Mesodermal cell (in vitro differentiated cells): ENCODE results near the gene TERT.
"Not testable (repeated sequence)": the region's sequence is repeated elsewhere in the genome, so short reads cannot be mapped to it uniquely, and the experiment has no call there.

Experiments
- H3K27ac ChIP-seq: 2 replicates; pipeline ENCODE4 v1.7.0; 2013; ENCODE audit warnings: mild to moderate bottlenecking, low read depth, low read length, moderate library complexity; ENCODE audit not compliant: severe bottlenecking
- H3K36me3 ChIP-seq: 2 replicates; pipeline ENCODE4 v1.7.1; 2013; ENCODE audit warnings: mild to moderate bottlenecking, low read length, moderate library complexity; ENCODE audit not compliant: control insufficient read depth, insufficient read depth
- H3K4me1 ChIP-seq: one replicate; pipeline ENCODE4 v1.7.1; 2013; ENCODE audit warnings: mild to moderate bottlenecking, low read length; ENCODE audit not compliant: insufficient read depth, control insufficient read depth, poor library complexity, severe bottlenecking
- H3K4me3 ChIP-seq: 2 replicates; pipeline ENCODE4 v1.7.0; 2013; ENCODE audit warnings: low read length, control low read depth, mild to moderate bottlenecking; ENCODE audit not compliant: insufficient read depth, poor library complexity, severe bottlenecking; ENCODE audit errors: extremely low read depth
- H3K9me3 ChIP-seq: 2 replicates; pipeline ENCODE4 v1.7.1; 2013; ENCODE audit warnings: mild to moderate bottlenecking, low read length, moderate library complexity; ENCODE audit not compliant: control insufficient read depth
- WGBS, 2 experiments: methylation state at CpG; one replicate each; pipeline ENCODE4 v1.1.5; 2013; ENCODE audit warnings: missing lambda C conversion rate in 2 of 2; ENCODE audit not compliant: insufficient coverage in 2 of 2; 5-methylcytosine and 5-hydroxymethylcytosine counted together

TERT gene

DNA sequence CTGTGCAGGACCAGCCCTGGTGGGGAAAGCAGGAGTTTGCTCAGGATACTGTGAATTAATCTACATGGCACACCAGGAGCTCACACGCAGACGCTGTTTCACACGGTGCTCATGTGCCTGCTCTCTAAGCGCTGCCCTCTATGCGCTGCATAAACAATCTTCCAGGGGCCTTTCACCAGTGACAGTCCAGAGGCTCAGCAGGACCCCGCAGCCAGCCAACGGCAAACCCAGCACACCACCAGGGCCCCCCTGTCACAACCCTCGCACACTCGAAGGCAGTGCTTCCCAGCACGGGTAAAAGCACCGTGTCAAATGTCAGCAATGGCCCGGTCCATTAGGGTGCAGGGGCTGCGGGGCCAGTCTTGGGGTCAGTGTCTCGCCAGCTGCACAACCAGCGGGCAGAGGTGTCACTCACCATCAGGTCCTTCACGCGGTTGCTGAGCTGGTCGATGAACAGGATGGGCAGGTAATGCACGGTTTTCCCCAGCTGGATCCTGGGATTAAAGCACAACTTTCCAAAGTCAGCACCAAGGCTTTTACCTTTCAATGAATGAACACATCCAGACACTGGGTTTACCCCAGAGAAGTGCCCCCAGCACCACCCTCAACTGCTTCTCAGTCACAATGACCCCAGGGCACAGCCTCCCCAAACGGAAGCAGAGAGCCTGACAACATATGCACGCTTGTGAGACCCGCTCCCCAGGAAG is 42.8 kb upstream of the TERT start:
- Histone ChIP-seq H3K4me1 (no peaks in the 10 kb centered on the region), H3K36me3 (peaks cover 93% of the 10 kb centered on the region), H3K27ac (no peak overlapping the region), H3K4me3 (no peak overlapping the region), H3K9me3 (no peaks in the 10 kb centered on the region)
- 96 to 97% methylated on average over 22 of the region's 22 CpGs for whole genome bisulfite sequencing, 2 experiments

DNA sequence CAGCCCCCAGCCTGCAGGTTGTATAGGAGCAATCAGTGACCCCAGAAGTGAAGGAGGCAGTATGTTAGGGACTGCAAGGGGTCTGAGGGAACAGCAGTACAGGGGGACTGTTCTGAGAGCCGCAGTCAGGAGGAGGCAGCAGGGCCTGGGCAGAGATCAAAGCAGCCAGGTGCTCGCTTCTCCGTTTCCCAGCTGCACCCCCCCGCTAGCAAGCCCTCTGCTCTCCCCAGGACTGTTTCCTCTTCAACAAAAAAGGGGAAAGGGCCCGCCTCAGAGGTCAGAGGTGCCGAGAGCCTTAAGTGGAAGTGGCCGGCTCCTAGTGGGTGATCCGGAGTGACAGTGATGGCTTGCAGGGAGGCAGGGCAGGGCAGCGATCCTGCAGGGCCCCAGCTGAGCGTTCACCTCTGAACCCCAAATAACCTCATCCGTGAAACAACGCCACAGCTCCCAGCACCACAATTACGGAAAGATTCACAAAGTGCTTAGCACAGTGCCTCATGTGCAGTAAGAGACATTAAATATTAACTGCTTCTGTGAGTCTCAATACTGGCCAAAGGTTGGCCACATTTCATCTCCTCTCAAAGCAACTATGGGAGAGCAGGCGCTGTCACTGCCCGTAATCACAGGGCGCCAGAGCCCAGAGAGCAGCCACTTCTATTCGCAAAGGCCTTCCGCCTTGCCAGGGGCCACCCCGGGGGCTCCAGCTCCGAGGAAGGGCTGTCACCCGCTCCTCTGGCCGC is 42.1 kb upstream of the TERT start:
- H3K4me1 ChIP-seq = no peaks in the 10 kb centered on the region
- H3K27ac ChIP-seq = no peak overlapping the region
- 97% methylated on average over 14 to 18 of the region's 22 CpGs for WGBS, 2 experiments
- H3K4me3 ChIP-seq = no peak overlapping the region
- peaks cover 93% of the 10 kb centered on the region for H3K36me3 ChIP-seq
- H3K9me3 ChIP-seq = no peaks in the 10 kb centered on the region

DNA sequence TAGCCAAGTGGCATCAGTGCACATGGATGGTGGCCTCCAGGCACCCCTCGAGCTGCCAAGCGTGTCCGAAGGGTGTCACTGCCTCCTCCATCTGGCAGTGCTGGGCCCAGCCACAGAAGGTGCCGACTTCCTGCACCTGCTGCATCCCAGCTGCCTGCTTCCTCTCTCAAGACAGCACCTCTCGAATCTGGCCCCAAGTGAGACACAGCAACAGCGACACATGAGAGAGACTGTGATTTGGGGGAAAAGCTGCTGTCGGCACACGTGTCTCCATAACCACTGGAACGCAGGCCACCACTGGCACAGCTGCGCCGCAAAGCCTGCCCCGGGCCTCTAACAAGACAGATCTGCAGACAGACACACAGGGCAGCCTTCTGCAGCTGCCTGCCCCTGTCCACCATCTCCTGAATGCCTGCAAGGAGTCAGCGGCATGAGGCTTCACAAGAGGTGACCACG is 41.3 kb upstream of the TERT start:
- H3K9me3 ChIP-seq = peaks cover 6% of the 10 kb centered on the region
- H3K4me3 ChIP-seq = no peak overlapping the region
- WGBS, 2 experiments = 96 to 99% methylated on average over 14 of the region's 14 CpGs
- no peaks in the 10 kb centered on the region for H3K4me1 ChIP-seq
- H3K27ac ChIP-seq = no peak overlapping the region
- peaks cover 93% of the 10 kb centered on the region for H3K36me3 ChIP-seq

DNA sequence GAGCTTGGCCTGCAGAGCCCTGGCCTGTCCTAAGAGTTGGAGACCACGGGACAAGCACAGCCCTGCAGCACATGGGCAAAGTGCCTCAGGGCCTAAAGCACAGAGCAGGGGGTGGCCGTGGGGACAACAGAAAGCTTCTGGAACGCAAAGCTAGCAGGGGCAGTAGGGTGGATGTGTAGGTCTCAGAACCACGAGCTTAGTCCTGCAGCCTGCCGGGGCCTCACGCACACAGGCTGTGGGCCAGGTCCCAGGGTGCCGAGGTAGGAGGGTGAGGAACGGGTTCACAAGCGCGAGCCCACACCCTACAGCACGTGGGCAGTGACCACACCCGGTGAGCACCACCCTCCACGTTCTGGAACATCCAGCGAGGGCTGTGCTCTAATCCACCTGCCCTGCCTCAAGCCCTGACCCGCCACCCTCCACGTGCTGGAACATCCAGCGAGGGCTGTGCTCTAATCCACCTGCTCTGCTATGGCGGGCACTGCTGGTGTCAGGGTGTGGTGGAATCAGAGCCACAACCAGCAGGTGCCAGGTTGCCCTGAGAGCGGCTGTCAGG is 40.8 kb upstream of the TERT start:
- Histone ChIP-seq H3K9me3 (peaks cover 12% of the 10 kb centered on the region), H3K4me3 (no peak overlapping the region), H3K36me3 (peaks cover 93% of the 10 kb centered on the region), H3K4me1 (no peaks in the 10 kb centered on the region), H3K27ac (no peak overlapping the region)
- 93 to 94% methylated on average over 16 to 19 of the region's 19 CpGs for WGBS, 2 experiments

DNA sequence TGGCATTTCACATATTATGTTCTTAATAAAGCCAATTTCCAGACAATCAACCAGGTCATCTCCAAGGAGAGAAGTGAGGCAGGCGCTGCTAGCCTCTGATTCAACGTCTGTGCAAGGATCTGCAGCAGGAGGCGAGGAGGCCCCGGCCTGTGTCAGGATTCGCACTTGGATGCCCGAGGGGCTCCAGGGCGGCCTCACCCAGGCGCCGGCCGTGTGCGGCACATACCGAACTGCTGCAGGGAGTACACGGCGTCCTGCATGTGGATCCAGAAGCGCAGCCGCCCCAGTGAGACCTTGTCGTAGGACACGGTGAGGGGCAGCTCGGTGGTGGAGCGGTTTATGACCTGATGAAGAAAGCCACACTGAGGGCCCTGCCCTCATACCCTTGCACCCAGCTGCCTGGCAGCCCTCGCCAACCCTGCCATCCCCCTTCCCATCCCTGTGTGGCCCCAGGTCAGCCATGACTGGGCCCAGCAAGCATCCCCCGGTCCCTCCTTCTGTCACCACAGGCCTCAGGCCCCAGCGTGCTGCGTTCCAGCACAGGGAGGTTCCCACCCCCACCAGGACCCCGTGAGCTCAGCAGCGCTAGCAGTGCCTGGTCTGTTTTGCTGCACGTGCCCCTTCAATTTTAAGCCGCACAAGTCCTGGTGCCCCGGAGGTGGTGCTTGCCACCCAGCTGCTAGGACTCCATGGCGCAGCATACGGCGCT is 40.1 kb upstream of the TERT start:
- Histone ChIP-seq H3K4me1 (no peaks in the 10 kb centered on the region), H3K9me3 (peaks cover 16% of the 10 kb centered on the region), H3K27ac (no peak overlapping the region), H3K36me3 (peaks cover 93% of the 10 kb centered on the region), H3K4me3 (no peak overlapping the region)
- 97% methylated on average over 29 to 31 of the region's 32 CpGs for WGBS, 2 experiments

DNA sequence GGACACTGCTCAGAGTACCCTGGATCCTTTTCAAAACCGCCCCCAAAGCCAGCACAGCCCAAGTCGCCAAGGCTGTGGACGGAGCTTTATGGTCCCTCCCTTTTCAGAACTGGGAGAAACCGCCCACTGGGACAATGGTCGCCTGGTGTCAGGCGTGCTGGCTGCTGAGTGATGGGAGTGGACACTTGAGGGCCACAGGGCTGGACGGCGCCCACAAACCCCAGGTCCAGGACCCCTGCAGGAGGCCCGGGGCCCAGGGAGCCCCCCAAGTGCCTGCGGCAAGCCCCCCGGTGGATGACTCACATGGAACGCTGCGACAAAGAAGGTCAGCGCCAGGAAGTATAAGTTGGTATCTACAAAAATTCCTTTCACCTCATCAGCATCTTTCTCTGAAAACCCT is 39.1 kb upstream of the TERT start:
- Histone ChIP-seq H3K36me3 (peaks cover 98% of the 10 kb centered on the region), H3K27ac (no peak overlapping the region), H3K4me3 (no peak overlapping the region), H3K4me1 (peaks cover 4% of the 10 kb centered on the region), H3K9me3 (peaks cover 23% of the 10 kb centered on the region)
- WGBS, 2 experiments = 90 to 96% methylated on average over 4 to 9 of the region's 14 CpGs

DNA sequence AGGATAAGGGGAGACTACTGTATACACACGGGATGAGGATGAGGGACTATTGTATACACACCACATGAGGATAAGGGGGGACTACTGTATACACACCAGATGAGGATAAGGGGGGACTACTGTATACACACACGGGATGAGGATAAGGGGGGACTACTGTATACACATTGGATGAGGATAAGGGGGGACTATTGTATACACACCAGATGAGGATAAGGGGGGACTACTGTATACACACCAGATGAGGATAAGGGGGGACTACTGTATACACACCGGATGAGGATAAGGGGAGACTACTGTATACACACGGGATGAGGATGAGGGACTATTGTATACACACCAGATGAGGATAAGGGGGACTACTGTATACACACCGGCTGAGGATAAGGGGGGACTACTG is 38.4 kb upstream of the TERT start:
- Histone ChIP-seq H3K36me3 (peaks cover 94% of the 10 kb centered on the region), H3K9me3 (peaks cover 26% of the 10 kb centered on the region)
- H3K4me3 ChIP-seq, H3K4me1 ChIP-seq, H3K27ac ChIP-seq: not testable (repeated sequence)
- WGBS, 2 experiments = 93 to 100% methylated on average over 2 to 4 of the region's 5 CpGs

DNA sequence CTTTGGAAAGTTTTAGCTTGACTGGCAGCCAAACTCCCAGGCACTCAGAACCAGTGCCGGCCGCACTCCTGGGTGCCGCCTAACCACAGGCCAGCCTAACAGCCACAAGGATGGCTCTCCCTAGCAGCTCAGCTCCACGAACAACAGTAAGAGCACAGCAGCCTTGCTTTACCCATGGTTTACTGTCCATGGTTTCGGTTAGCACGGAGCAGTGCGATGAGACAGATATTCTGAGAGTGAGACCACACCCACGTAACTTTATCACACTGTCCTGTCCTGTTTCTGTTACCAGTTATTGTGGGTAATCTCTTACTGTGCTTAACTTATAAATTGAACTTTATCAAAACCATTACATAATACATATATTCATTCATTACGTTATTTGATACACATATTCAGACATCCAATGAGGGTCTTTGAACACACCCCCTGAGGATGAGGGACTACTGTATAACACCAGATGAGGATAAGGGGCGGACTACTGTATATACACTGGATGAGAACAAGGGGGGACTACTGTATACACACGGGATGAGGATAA is 37.7 kb upstream of the TERT start:
- 96% methylated on average over 7 of the region's 11 CpGs for WGBS, 2 experiments
- Histone ChIP-seq H3K4me1 (peaks cover 4% of the 10 kb centered on the region), H3K36me3 (peaks cover 86% of the 10 kb centered on the region), H3K27ac (no peak overlapping the region), H3K9me3 (peaks cover 26% of the 10 kb centered on the region), H3K4me3 (no peak overlapping the region)

DNA sequence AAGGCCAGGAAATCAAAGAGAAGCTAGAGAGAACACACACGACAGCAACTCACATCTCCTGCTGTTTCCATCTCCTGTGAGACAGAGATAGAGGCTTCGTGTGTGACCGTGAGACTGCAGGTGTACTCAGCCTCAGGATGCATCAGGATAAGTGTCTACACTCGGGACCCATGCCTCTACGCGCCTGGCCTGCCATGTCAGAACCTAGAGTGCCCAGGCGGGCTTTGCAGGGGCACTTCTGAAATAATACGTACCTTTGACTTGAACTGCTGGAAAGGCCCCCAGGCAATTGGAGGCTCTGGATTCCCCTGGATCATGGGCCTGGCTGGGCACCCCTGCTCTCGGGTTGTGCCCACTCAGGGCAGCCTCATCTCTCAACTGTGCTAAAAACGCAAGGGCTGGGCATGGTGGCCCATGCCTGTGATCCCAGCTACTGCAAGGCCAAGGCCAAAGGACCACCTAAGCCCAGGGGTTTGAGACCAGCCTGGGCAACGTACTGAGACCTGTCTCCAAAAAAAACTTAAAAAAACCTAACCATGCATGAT is 37.1 kb upstream of the TERT start:
- no peak overlapping the region for H3K27ac ChIP-seq
- peaks cover 6% of the 10 kb centered on the region for H3K4me1 ChIP-seq
- H3K4me3 ChIP-seq = no peak overlapping the region
- H3K9me3 ChIP-seq = peaks cover 26% of the 10 kb centered on the region
- H3K36me3 ChIP-seq = peaks cover 80% of the 10 kb centered on the region
- 94 to 96% methylated on average over 11 of the region's 11 CpGs for WGBS, 2 experiments
